Hematopoietic multipotent progenitor cell treated with erythropoietin and hydrocortisone succinate and interleukin-3 and kit ligand, for 15 days (in vitro differentiated cells): ENCODE measurements around the gene NFILZ.

ENCODE experiments used
- DNase-seq: peaks from one replicate; pipeline ENCODE4 v3.0.0-alpha.2; 2015; ENCODE audit warnings: low spot score

Gene NFILZ

DNA sequence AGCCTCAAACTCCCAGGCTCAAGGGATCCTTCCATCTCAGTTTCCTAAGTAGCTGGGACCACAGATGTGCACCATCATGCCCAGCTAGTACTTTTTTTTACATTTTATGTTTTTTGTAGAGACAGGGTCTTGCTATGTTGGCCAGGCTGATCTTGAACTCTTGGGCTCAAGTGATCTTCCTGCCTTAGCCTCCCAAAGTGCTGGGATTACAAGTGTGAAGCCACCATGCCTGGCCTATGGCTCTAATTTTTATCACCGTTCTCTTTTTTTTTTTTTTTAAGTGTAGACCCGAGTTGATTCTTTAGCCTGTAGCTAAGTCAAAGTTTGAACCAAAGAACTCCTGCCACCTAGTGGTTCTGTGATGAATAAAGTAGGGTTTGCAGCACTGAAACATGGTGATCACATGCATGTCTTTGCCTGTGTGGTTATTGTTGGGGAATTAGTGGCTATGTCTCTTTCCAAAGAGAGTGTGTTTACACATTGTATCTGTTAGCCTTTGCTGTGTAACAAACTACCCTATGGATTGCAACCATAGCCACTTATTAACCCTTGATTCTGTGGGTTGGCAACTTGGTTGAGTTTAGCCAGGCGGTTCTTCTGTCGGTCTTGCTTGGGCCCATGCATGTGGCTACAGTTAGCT lies 11.6 kb downstream of the NFILZ start:
- DNase-seq = no peak

DNA sequence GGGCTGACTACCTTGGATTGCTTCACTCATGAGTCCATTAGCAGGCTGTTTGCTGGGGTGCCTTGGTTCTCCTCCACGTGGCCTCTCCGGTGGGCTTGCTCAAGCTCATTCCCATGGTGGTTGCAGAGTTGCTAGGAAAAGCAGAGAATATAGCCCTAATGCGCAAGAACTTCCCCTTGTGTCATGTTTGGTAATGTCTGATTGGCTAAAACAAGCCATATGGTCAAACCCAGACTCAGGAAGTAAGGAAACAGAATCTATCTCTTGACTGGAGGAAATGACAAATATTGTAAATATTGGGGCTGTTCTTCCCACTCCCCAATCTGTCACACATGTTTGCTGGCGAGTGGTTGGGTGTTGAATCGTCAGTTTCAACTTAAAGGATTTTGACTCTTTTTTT lies 12.1 kb downstream of the NFILZ start:
- no peak for DNase-seq

DNA sequence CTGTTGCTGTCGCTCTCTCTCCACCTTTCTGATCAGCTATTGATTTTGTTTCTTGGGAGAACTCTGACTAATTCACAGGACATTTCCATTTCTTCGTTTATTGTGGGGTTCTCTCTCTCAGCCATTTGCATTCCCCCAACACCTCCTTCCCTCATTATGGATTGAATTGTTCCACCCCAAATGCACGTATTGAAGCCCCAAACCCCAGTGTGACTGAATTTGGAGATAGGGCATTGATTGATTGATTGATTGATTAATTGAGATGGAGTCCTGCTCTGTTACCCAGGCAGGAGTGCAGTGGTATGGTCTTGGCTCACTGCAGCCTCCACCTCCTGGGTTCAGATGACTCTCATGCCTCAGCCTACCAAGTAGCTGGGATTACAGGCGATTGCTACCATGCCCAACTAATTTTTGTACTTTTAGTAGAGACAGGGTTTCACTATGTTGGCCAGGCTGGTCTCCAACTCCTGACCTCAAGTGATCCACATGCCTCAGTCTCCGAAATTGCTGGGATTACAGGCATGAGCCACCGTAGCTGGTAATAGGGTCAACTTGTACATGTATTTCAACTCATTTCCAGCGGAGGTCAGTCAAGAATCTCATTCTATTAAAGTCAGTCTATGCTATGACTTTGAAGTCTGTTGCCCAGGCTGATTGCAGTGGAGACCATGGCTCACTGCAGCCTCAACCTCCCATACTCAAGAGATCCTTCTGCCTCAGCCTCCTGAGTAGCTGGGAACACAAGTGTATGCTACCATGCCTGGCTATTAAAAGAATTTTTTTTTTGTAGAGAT lies 13.6 kb downstream of the NFILZ start:
- no peak for DNase-seq

DNA sequence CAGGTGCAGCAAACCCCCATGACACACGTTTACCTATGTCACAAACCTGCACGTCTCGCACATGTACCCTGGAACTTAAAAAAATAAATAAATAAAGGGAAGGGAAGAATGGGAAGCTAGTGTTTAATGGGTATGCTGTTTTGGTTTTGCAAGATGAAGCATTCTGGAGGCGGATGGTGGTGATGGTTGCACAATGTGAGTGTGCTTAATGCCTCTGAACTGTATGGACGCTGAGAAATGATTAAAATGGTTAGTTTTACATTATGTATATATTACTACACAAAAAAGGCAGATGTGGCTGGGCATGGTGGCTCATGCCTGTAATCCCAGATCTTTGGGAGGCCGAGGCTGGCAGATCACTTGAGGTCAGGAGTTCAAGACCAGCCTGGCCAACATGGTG lies 17.8 kb downstream of the NFILZ start:
- DNase-seq = no peak

DNA sequence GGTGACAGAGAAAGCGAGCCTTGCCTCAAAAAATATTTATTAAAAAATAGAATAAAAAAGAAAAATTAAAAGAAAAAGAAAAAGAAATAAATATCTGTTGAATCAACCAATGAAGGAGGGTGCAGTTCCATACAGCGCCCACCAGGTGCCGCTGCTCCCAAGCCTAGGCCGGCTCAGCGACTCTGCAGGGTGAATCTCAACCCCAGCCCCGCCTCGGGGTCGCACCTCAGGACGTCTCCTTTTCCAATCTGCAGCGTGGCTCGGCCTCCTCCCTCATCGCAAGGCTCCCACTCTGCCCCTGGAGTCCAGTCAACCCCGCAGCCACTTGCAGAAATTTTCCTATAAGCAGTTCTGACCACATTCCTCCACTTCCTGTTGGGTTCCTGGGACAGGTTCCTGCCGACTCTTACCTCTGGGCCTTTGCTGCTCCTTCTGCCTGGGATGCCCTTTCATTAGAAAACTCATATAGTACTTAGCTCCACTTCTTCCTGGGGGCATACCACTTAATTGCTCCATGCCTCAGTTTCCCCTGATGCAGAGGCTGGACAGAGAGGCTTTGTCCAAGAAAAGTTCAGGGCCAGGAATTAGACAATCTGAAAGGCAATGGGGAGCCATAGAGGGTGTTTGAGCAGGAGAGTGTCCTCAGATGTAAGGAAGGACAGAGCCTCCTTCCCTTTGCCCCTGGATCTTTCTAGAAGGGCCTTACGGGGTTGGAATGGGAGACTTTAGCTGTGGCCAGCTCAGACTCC lies 24.3 kb downstream of the NFILZ start:
- peak; percentile 51 for DNase-seq

DNA sequence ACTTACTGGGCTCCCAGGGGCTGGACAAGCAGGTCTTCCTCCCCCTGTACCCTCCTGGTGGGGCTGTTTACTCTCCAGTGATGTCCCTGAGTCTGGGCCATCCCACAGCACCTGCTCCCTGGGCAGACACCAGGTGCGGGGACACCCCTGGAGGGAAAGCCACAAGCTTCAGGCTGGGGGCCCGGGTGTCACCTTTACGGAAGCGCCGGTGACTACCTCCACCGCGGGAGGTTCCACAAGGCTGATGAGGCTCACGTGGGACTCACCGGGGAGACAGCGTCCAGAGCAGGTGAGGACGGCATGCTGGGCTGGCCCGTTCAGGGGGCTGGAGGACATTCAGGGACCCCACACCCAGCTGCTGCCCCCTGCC lies 24.9 kb downstream of the NFILZ start:
- DNase-seq = no peak

DNA sequence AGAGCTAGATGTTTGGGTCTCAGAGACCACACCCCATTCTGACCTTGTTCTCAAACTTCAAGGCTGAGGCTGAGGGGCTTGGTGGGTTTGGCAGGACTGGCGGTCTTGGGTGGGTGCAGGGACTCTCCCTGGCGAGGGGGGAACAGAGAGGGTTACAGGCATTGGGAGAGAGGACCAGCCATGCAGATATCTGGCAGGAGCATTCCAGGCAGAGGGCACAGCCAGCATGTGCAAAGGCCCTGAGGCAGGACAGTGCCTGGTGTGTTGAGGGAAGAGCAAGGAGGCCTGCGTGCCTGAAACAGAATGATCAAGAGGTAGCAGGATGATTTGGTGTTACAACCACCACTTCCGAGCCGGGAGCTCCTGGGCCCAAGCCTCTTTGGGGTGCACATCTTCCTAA lies 27.4 kb downstream of the NFILZ start:
- no peak for DNase-seq

DNA sequence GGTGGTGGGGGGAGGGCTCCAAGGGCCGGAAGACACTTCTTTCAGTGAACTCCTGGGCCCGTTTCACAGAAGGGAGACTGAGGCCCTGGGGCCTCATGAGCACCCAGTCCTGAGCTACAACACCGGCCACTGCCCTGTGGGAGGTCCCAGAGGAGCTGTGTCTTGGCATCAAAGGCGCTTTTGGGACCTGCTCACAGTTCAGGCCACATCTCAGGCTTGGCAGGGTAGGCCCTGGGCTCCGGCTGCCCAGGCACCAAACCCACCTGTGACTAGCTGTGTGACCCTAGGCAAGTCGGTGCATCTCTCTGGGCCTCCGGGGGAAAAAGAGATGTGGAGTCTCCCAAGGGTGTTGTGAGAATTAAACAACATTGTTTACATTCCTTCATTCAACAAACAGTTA lies 29.5 kb downstream of the NFILZ start:
- DNase-seq = no peak

DNA sequence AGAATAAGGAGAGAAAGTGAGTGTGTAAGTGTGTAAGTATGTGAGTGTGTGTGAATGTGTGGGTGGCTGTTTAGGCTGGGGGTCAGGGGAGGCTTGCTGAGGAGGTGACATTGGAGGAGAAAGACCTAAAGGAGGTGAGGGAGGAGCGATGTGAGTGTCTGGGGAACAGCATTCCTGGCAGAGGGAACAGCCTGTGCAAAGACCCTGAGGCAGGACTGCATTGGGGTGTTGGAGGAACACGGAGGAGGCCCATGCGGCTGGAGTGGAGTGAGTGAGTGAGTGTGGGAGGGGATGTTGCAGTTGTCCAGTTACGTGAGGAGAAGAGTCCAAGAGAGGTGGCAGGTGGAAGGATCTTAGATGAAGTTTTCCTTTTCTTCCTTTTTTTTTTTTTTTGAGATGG lies 31.8 kb downstream of the NFILZ start:
- DNase-seq = no peak

DNA sequence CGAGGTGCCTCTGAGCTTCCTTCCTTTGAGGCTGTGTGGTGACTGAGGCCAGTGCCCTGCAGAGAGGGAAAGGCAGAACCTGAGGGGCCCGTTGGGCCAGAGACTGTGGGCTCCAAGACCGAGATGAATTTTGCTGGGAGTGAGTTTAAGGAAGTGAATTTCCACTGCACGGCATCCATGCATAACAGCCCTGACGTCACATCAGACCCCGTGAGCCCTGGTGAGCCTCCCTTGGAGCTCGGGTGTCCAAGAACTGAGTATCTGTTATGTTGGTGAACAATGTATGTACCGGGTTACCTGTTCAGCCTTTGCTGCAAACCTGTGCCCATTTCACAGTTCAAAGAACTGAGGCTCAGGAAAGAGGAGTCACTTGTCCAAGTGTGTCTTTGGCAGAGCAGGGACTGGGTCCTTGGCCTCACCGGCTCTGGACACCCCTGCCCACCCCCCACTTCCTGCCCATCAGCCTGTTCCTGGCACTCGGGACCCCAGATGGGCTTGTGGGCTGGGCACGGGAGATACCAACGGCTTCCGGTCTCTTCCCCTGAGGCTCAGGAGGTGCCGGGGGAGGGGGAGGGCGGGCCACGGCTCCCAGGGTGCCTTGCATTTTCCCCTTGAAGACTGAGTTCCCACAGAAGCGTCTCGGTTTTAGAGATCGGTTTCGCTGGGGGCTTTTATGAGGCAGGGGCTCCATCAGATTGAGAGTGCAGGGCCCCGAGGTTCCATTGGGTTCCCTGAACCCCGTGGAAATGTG lies 33.7 kb downstream of the NFILZ start:
- DNase-seq = no peak

DNA sequence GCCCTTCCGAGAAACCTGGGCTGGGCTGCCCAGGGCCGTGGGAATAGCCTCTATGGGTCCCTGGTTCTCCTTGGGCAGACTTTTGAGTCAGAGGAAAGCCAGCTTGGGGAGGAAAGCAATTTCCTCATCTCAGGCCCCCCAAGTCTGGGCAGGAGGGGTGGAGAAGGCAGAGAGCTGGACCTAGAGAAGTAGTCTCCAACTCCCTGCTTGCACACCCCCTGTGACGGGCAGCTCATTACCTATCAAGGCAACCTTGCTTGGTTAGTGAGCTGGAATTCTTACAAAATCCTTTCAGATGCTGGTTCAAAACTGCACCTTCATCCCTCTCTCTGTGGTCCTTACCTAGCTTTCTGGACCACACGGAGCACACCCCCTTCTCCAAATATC lies 34.2 kb downstream of the NFILZ start:
- no peak for DNase-seq

DNA sequence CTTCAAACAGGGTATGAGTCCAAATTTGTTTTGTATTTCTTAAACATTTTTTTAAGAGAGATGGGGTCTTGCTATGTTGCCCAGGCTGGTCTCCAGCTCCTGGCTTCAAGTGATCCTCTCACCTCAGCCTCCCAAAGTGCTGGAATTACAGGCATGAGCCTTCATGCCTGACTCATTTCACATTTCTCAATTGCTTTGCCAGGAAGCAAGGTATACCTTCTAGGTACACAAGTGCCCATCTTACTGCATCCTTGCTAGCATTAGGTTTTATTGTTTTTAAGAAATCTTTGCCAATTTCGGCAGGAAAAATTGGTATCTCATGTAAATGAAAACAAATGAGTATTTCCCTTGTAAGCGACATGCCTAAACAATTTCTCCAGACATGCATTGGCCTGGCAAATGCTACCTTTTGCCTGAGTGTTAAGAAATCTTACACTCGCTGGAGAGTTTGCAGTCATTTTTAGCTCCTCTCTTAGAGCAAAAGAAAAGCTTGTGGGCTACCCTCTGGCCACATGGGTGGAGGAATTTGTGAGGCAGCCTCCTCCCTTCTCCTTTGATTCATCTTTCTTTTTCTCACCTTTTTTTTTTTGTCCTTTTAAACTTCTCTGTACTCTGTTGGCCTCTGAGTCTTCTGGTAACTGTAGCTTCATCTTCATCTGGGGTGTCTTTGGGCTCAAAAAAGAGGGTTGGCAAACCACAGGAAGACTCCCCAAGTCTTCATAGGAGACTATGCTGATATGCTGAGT lies 35.2 kb downstream of the NFILZ start:
- DNase-seq = no peak

DNA sequence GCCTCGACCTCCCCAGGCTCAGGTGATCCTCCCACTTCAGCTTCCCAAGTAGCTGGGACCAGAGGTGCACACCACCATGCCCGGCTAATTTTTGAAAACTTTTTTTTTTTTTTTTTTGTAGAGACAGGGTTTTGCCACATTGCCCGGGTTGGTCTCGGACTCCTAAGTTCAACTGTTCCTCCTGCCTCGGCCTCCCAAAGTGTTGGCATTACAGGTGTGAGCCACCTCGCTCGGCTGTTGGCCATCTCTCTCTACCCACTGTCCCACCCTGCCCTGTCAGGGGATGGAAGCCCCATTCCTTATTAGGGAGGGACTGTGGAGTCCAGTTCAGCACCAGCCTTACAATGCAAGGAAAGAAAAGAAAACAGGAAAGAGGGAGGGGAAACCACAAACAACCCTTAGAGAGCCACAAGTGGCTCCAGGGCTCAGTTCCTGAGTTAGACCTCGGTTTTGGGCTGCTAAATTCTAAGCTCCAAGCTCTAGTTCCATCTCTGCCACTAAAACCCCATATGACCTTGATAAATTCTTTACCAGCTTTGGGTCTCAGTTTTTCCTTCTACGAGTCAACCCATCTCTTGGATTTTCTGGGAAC lies 36.5 kb downstream of the NFILZ start:
- no peak for DNase-seq

DNA sequence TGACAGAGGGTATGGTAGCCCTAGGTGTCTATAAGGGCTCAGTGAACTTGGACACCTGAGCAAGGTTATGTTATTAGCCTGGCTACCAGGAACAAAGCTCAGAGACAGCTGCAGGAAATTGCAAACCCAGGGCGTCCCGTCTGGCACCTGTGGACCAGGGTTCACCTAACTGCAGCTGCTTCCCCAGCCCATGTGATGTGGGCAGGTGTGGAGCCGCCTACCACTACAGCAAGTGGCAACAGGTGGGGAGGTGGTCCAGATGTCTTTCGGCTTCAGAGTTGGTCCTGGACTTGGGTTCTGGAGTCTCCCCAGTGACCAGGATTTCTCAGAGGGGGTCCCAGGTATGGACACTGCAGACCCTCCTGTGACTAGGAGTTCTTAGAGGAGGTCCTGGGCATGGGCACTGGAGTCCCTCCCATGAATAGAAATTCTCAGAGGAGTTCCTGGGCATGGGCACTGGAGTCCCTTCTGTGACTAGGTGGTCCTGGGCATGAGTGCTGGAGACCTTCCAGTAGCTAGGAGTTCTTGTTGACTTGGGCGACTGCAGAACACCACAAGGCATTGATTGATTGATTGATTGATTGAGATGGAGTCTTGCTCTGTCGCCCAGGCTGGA lies 43.0 kb downstream of the NFILZ start:
- no peak for DNase-seq

DNA sequence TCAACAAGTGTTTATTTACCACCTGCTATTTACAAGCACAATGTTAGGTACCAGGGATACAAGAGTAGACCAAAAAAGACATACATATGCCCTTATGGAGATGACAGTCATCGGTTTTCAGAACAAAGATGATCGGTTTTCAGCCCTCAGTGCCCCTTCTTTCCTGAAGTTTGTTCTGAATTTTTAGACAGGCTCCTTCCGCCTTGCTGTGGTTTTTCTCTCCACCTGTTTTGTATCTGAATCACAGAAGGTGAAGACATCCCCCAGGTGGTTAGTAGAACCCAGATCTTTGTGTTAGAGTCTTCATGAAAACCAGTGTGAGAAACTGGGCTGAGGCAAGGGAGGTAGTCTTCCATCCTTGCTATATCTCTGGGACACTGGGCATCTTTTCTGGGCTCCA lies 44.6 kb downstream of the NFILZ start:
- DNase-seq = no peak

DNA sequence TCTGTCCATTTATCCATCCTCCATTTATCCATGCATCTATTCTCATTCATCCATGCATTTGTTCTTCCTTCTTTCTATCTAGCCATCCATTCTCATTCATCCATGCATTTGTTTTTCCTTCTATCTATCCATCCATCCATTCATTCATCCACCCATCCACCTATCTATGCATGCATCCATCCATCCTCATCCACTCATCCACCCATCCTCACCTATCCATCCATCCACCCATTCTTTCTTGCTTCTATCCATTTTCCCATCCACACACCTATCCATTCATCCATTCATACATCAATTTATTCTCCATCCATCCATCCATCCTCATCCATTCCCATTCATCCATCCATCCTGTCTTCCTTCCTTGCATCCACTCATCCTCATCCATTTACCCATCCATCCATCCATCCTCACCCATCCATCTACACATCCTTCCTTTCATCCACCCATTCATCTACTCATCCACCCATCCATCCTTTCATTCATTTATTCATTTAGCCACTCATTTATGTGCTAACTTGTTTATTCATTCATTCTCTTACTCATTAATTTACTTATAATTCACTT lies 47.9 kb downstream of the NFILZ start:
- DNase-seq = no peak
